GM20431 (cell line): ENCODE results near the gene ZNF169.
"Not testable (repeated sequence)": the region's sequence is repeated elsewhere in the genome, so short reads cannot be mapped to it uniquely, and the experiment has no call there.

Experiments
- in situ Hi-C: fragments of 300-500 bp; cut with MseI, MboI; formaldehyde crosslinking; loops from one replicate; pipeline ENCODE4 v1.15.0; 2020; ENCODE audit warnings: low sequenced_read_pairs; ENCODE audit not compliant: unreplicated experiment

Gene ZNF169

GRCh38 chr9:94338723-94339122, 79.6 kb downstream of the ZNF169 start:
- in situ Hi-C loops: not testable (repeated sequence)

- in situ Hi-C loops: not testable (repeated sequence)
Measured at GRCh38 chr9:94339657-94340056, 80.6 kb downstream of the ZNF169 start.

- in situ Hi-C loops: not testable (repeated sequence)
Measured at GRCh38 chr9:94340750-94341149, 81.7 kb downstream of the ZNF169 start.

GRCh38 chr9:94341703-94342102, 82.6 kb downstream of the ZNF169 start:
- in situ Hi-C loops: not testable (repeated sequence)

GRCh38 chr9:94347451-94347850, 88.4 kb downstream of the ZNF169 start:
- in situ Hi-C loops: not testable (repeated sequence)

GRCh38 chr9:94348754-94349153, 89.7 kb downstream of the ZNF169 start:
- in situ Hi-C loops: not testable (repeated sequence)
